SHP77 (cell line): ENCODE results near the gene CLDN15.
"Not testable (repeated sequence)": the region's sequence is repeated elsewhere in the genome, so short reads cannot be mapped to it uniquely, and the experiment has no call there.

ENCODE experiments used
- DNase-seq, 2 experiments: peaks; one replicate each; lab custom pipeline; 2025; lab: John Stamatoyannopoulos, UW

The CLDN15 gene

GRCh38 chr7:101199522-101199921 lies 38.1 kb downstream of the CLDN15 start:
- not testable (repeated sequence) for DNase-seq

- DNase-seq: no peak
Observed at GRCh38 chr7:101198476-101198875, 39.1 kb downstream of the CLDN15 start.

GRCh38 chr7:101197991-101198390 lies 39.6 kb downstream of the CLDN15 start:
- no peak for DNase-seq

- no peak for DNase-seq
Observed at GRCh38 chr7:101195884-101196283, 41.7 kb downstream of the CLDN15 start.

- DNase-seq: no peak
Observed at GRCh38 chr7:101189109-101189508, 48.5 kb downstream of the CLDN15 start.

GRCh38 chr7:101186844-101187428 lies 50.7 kb downstream of the CLDN15 start:
- no peak for DNase-seq

- no peak for DNase-seq
Observed at GRCh38 chr7:101186194-101186593, 51.4 kb downstream of the CLDN15 start.

GRCh38 chr7:101185258-101185839 lies 52.3 kb downstream of the CLDN15 start:
- no peak for DNase-seq
